Loucy (cell line): ENCODE measurements around the gene CHRNA1.

ENCODE experiments used
- H2AFZ ChIP-seq: fragments of 200-600 bp; sonication (generic); 2 replicates; pipeline ENCODE4 v1.6.0; 2016; ENCODE audit warnings: antibody characterized with exemption, mild to moderate bottlenecking, low read length, moderate library complexity
- H3F3A ChIP-seq: fragments of 200-600 bp; 2 replicates; pipeline ENCODE4 v1.6.0; 2016; ENCODE audit warnings: antibody characterized with exemption, low read depth, mild to moderate bottlenecking
- H3K27me3 ChIP-seq: fragments of 200-600 bp; sonication (generic); 2 replicates; pipeline ENCODE4 v1.6.1; 2014; ENCODE audit warnings: low read length, mild to moderate bottlenecking; ENCODE audit not compliant: insufficient read depth, poor library complexity, severe bottlenecking
- H3K36me3 ChIP-seq: fragments of 200-600 bp; sonication (generic); 2 replicates; pipeline ENCODE4 v1.6.1; 2016; ENCODE audit warnings: low read length; ENCODE audit not compliant: insufficient read depth
- H3K4me1 ChIP-seq: fragments of 200-600 bp; sonication (generic); 2 replicates; pipeline ENCODE4 v1.5.1; 2014; ENCODE audit warnings: low read length, mild to moderate bottlenecking; ENCODE audit not compliant: insufficient read depth, poor library complexity, severe bottlenecking
- H3K4me2 ChIP-seq: fragments of 200-600 bp; sonication (generic); 2 replicates; pipeline ENCODE4 v1.6.0; 2014; ENCODE audit warnings: antibody characterized with exemption, low read length, low read depth, mild to moderate bottlenecking; ENCODE audit not compliant: poor library complexity, severe bottlenecking
- H3K4me3 ChIP-seq: fragments of 200-600 bp; sonication (generic); 2 replicates; pipeline ENCODE4 v1.5.1; 2014; ENCODE audit warnings: low read length, mild to moderate bottlenecking, mixed read lengths; ENCODE audit not compliant: poor library complexity, severe bottlenecking
- H3K79me2 ChIP-seq: fragments of 200-600 bp; sonication (generic); 2 replicates; pipeline ENCODE4 v1.6.1; 2014; ENCODE audit warnings: low read length; ENCODE audit not compliant: insufficient read depth
- H3K9ac ChIP-seq: fragments of 200-600 bp; sonication (generic); 2 replicates; pipeline ENCODE4 v1.6.0; 2014; ENCODE audit warnings: mild to moderate bottlenecking, low read depth, low read length, moderate library complexity; ENCODE audit not compliant: poor library complexity, severe bottlenecking
- H3K9me2 ChIP-seq: fragments of 200-600 bp; sonication (generic); replicated peaks from 2 replicates; pipeline ENCODE4 v1.6.1; 2016; ENCODE audit warnings: low read depth, low read length, mixed read lengths
- H3K9me3 ChIP-seq: fragments of 200-600 bp; sonication (generic); 2 replicates; pipeline ENCODE4 v1.6.1; 2014; ENCODE audit warnings: mild to moderate bottlenecking, antibody characterized with exemption, low read length, low read depth; ENCODE audit not compliant: insufficient read depth
- H4K20me1 ChIP-seq: fragments of 200-600 bp; sonication (generic); 2 replicates; pipeline ENCODE4 v1.6.0; 2014; ENCODE audit warnings: antibody characterized with exemption, low read length, mild to moderate bottlenecking; ENCODE audit not compliant: insufficient read depth, poor library complexity, severe bottlenecking
- CTCF ChIP-seq: fragments of 200-600 bp; sonication (generic); conservative IDR thresholded peaks from 2 replicates; pipeline ENCODE4 v1.5.1; 2014; ENCODE audit warnings: mild to moderate bottlenecking, antibody characterized with exemption, low read length
- EZH2phosphoT487 ChIP-seq: fragments of 200-600 bp; IDR thresholded peaks from 2 replicates; pipeline ENCODE4 v1.6.1; 2018; ENCODE audit warnings: antibody characterized with exemption, mild to moderate bottlenecking, moderate library complexity, borderline replicate concordance

Gene CHRNA1

GRCh38 chr2:174756743-174757142 lies 7.5 kb downstream of the CHRNA1 start:
- Histone ChIP-seq H3K4me1 (no peaks in the 10 kb centered on the region), H3K9me2 (no peaks in the 10 kb centered on the region), H3K4me3 (no peak overlapping the region), H3F3A (no peaks in the 10 kb centered on the region), H3K9ac (no peak overlapping the region), H4K20me1 (no peaks in the 10 kb centered on the region), H3K4me2 (no peak overlapping the region), H3K36me3 (no peaks in the 10 kb centered on the region), H3K9me3 (no peaks in the 10 kb centered on the region), H3K79me2 (no peaks in the 10 kb centered on the region), H3K27me3 (no peaks in the 10 kb centered on the region), H2AFZ (no peak overlapping the region)
- TF ChIP-seq EZH2phosphoT487 (no peak), CTCF (no peak)

GRCh38 chr2:174753038-174753633 lies 11.1 kb downstream of the CHRNA1 start:
- H4K20me1 ChIP-seq, result no peaks in the 10 kb centered on the region
- no peaks in the 10 kb centered on the region for H3K79me2 ChIP-seq
- no peak overlapping the region for H3K4me2 ChIP-seq
- no peak overlapping the region for H3K4me3 ChIP-seq
- TF ChIP-seq EZH2phosphoT487, result no peak
- no peak for TF ChIP-seq CTCF
- H3K9me2 ChIP-seq, result no peaks in the 10 kb centered on the region
- H3K27me3 ChIP-seq, result no peaks in the 10 kb centered on the region
- H3F3A ChIP-seq, result no peaks in the 10 kb centered on the region
- no peaks in the 10 kb centered on the region for H3K36me3 ChIP-seq
- no peak overlapping the region for H3K9ac ChIP-seq
- no peak overlapping the region for H2AFZ ChIP-seq
- no peaks in the 10 kb centered on the region for H3K4me1 ChIP-seq
- H3K9me3 ChIP-seq, result no peaks in the 10 kb centered on the region

- H3K4me3 ChIP-seq, result no peak overlapping the region
- H3K9me3 ChIP-seq, result no peaks in the 10 kb centered on the region
- H3K36me3 ChIP-seq, result no peaks in the 10 kb centered on the region
- H3K9ac ChIP-seq, result no peak overlapping the region
- no peaks in the 10 kb centered on the region for H3F3A ChIP-seq
- no peaks in the 10 kb centered on the region for H3K4me1 ChIP-seq
- H3K9me2 ChIP-seq, result no peaks in the 10 kb centered on the region
- no peak for TF ChIP-seq CTCF
- no peak for TF ChIP-seq EZH2phosphoT487
- no peaks in the 10 kb centered on the region for H3K79me2 ChIP-seq
- H3K27me3 ChIP-seq, result no peaks in the 10 kb centered on the region
- no peak overlapping the region for H3K4me2 ChIP-seq
- no peaks in the 10 kb centered on the region for H4K20me1 ChIP-seq
- H2AFZ ChIP-seq, result no peak overlapping the region
Observed at GRCh38 chr2:174752403-174753037, 11.8 kb downstream of the CHRNA1 start.
